ENCODE data around the gene SLC12A8. TPM values are rescaled to one million over a fixed set of nuclear protein-coding genes. Genes with fewer than 3 reads are reported as not detected.

The SLC12A8 gene
- total RNA-seq, 1 donor from 2014 or later: 3.0 TPM

- DNase-seq (ENCODE audit: extremely low spot score, unreplicated experiment): peak; percentile 27
- peak overlapping the region; percentile 36 for H3K27ac Mint-ChIP-seq (ENCODE audit: unreplicated experiment)
- H3K4me3 Mint-ChIP-seq (ENCODE audit: unreplicated experiment): no peak overlapping the region
- no peak for TF ChIP-seq CTCF (IDR thresholded peaks at IDR 0.05)
- peaks cover 63% of the 10 kb centered on the region for H3K4me1 Mint-ChIP-seq (ENCODE audit: unreplicated experiment)
- no peaks in the 10 kb centered on the region for H3K9me3 Mint-ChIP-seq (ENCODE audit: unreplicated experiment)
- H3K36me3 Mint-ChIP-seq (ENCODE audit: unreplicated experiment): no peaks in the 10 kb centered on the region
- no peaks in the 10 kb centered on the region for H3K27me3 Mint-ChIP-seq (ENCODE audit: unreplicated experiment)
Measured at GRCh38 chr3:125110876-125111480, 101.6 kb downstream of the SLC12A8 start.

GRCh38 chr3:125110016-125110875, 102.3 kb downstream of the SLC12A8 start:
- H3K4me3 Mint-ChIP-seq (ENCODE audit: unreplicated experiment): no peak overlapping the region
- peaks cover 56% of the 10 kb centered on the region for H3K4me1 Mint-ChIP-seq (ENCODE audit: unreplicated experiment)
- H3K36me3 Mint-ChIP-seq (ENCODE audit: unreplicated experiment): peaks cover under 1% of the 10 kb centered on the region
- H3K9me3 Mint-ChIP-seq (ENCODE audit: unreplicated experiment): peaks cover 3% of the 10 kb centered on the region
- peak overlapping the region; percentile 39 for H3K27ac Mint-ChIP-seq (ENCODE audit: unreplicated experiment)
- TF ChIP-seq CTCF (IDR thresholded peaks at IDR 0.05): no peak
- peak; percentile 59 for DNase-seq (ENCODE audit: extremely low spot score, unreplicated experiment)
- no peaks in the 10 kb centered on the region for H3K27me3 Mint-ChIP-seq (ENCODE audit: unreplicated experiment)

GRCh38 chr3:125109536-125109925, 103.0 kb downstream of the SLC12A8 start:
- H3K9me3 Mint-ChIP-seq (ENCODE audit: unreplicated experiment): peaks cover 10% of the 10 kb centered on the region
- H3K27me3 Mint-ChIP-seq (ENCODE audit: unreplicated experiment): no peaks in the 10 kb centered on the region
- no peak for TF ChIP-seq CTCF (IDR thresholded peaks at IDR 0.05)
- H3K4me3 Mint-ChIP-seq (ENCODE audit: unreplicated experiment): no peak overlapping the region
- peaks cover 49% of the 10 kb centered on the region for H3K4me1 Mint-ChIP-seq (ENCODE audit: unreplicated experiment)
- H3K36me3 Mint-ChIP-seq (ENCODE audit: unreplicated experiment): peaks cover 2% of the 10 kb centered on the region
- peak; percentile 30 for DNase-seq (ENCODE audit: extremely low spot score, unreplicated experiment)
- no peak overlapping the region for H3K27ac Mint-ChIP-seq (ENCODE audit: unreplicated experiment)

GRCh38 chr3:125108833-125109535, 103.6 kb downstream of the SLC12A8 start:
- Mint-ChIP-seq H3K4me1 (ENCODE audit: unreplicated experiment) (peaks cover 49% of the 10 kb centered on the region), H3K9me3 (ENCODE audit: unreplicated experiment) (peaks cover 11% of the 10 kb centered on the region), H3K36me3 (ENCODE audit: unreplicated experiment) (peaks cover 2% of the 10 kb centered on the region), H3K27ac (ENCODE audit: unreplicated experiment) (peak overlapping the region; percentile 82), H3K27me3 (ENCODE audit: unreplicated experiment) (no peaks in the 10 kb centered on the region), H3K4me3 (ENCODE audit: unreplicated experiment) (no peak overlapping the region)
- DNase-seq (ENCODE audit: extremely low spot score, unreplicated experiment): peak; percentile 30
- TF ChIP-seq CTCF (IDR thresholded peaks at IDR 0.05): no peak

Measured in osteocyte (in vitro differentiated cells).